GM12878 (cell line): ENCODE data around the gene SCNM1. TPM values are rescaled to one million over a fixed set of nuclear protein-coding genes. Genes with fewer than 3 reads are reported as not detected.

Experiments
- ATAC-seq: fragments of 200-7000 bp; cut with Tn5 transposase; 3 replicates; pipeline ENCODE4 v1.9.1; 2020; ENCODE audit warnings: mild to moderate bottlenecking, moderate library complexity
- BruUV-seq: library from RNA; stranded (reverse); fragments of 400-500 nt; replicated peaks from 2 replicates; lab custom pipeline; 2021; lab: Mats Ljungman, UMichigan
- CTCF ChIA-PET: fragments of 300-600 bp; sonication (Branson Sonifier 250); formaldehyde crosslinking; extraction: SDS; loops from one replicate; lab custom pipeline; 2021; ENCODE audit warnings: inconsistent platforms; lab: Yijun Ruan, JAX
- POLR2A ChIA-PET: fragments of 350-600 bp; formaldehyde crosslinking; extraction: SDS; loops from one replicate; lab custom pipeline; 2021; ENCODE audit warnings: inconsistent platforms; lab: Charles Lee
- RAD21 ChIA-PET: fragments of 300-600 bp; sonication (Branson Sonifier 250); formaldehyde crosslinking; loops from one replicate; lab custom pipeline; 2023; ENCODE audit warnings: antibody characterized with exemption; ENCODE audit not compliant: unreplicated experiment; lab: Charles Lee
- SMC1A ChIA-PET: fragments of 300-600 bp; sonication (Branson Sonifier 250); formaldehyde crosslinking; loops from one replicate; lab custom pipeline; 2023; ENCODE audit not compliant: unreplicated experiment, uncharacterized antibody; lab: Charles Lee
- DNase-seq: peaks from one replicate; pipeline ENCODE4 v3.0.0-alpha.2; 2011; ENCODE audit warnings: low read depth, low spot score
- FAIRE-seq: peaks from 3 replicates; lab custom pipeline; 2011; peaks lifted over from hg19 to GRCh38; lab: Jason Lieb, UNC
- H2AFZ ChIP-seq: 2 replicates; pipeline ENCODE4 v1.6.0; 2011; ENCODE audit warnings: low read depth, low read length, control low read depth; ENCODE audit not compliant: control insufficient read depth
- H3K27ac ChIP-seq: 2 replicates; pipeline ENCODE4 v1.5.1; 2011; ENCODE audit warnings: control low read depth; ENCODE audit not compliant: control insufficient read depth, insufficient read depth
- H3K27me3 ChIP-seq, 2 experiments: replicated peaks in 1 of 2; 2 replicates each; pipeline versions ENCODE4 v1.6.0 to v1.6.1; 2011; ENCODE audit warnings: low read length in 1 of 2; ENCODE audit not compliant: control insufficient read depth in 2 of 2, insufficient read depth in 2 of 2
- H3K36me3 ChIP-seq, 2 experiments: 2 replicates each; pipeline ENCODE4 v1.5.1; 2011; ENCODE audit warnings: low read length in 1 of 2; ENCODE audit not compliant: control insufficient read depth in 2 of 2, insufficient read depth in 2 of 2
- H3K4me1 ChIP-seq: 2 replicates; pipeline ENCODE4 v1.6.1; 2011; ENCODE audit warnings: mild to moderate bottlenecking, low read length, moderate library complexity, mixed read lengths; ENCODE audit not compliant: control insufficient read depth, insufficient read depth
- H3K4me2 ChIP-seq: 2 replicates; pipeline ENCODE4 v1.6.0; 2011; ENCODE audit warnings: control low read depth; ENCODE audit not compliant: control insufficient read depth, insufficient read depth
- H3K4me3 ChIP-seq: fragments of 200-600 bp; sonication (generic); 2 replicates; pipeline ENCODE4 v1.5.1; 2016
- H3K79me2 ChIP-seq: 2 replicates; pipeline ENCODE4 v1.6.0; 2011; ENCODE audit warnings: low read length; ENCODE audit not compliant: control insufficient read depth, insufficient read depth
- H3K9ac ChIP-seq: 2 replicates; pipeline ENCODE4 v1.8.0; 2011; ENCODE audit warnings: low read length, control low read depth, mixed read lengths; ENCODE audit not compliant: control insufficient read depth, insufficient read depth
- H3K9me3 ChIP-seq: replicated peaks from 3 replicates; pipeline ENCODE4 v1.5.1; 2011; ENCODE audit warnings: mild to moderate bottlenecking, low read length; ENCODE audit not compliant: control insufficient read depth, insufficient read depth
- H4K20me1 ChIP-seq: 2 replicates; pipeline ENCODE4 v1.6.0; 2011; ENCODE audit not compliant: control insufficient read depth, insufficient read depth
- ATF7 ChIP-seq: fragments of 450-650 bp; IDR thresholded peaks from 2 replicates; pipeline ENCODE4 v1.6.1; 2016; ENCODE audit warnings: low read depth, mild to moderate bottlenecking
- EP300 ChIP-seq, 2 experiments: fragments of 150-350 bp in 1 of 2; IDR thresholded peaks; 2 replicates each; pipeline ENCODE4 v1.6.1; 2011 to 2012; ENCODE audit warnings: low read depth in 2 of 2, low read length in 2 of 2, borderline replicate concordance in 1 of 2, improper control_type of control experiment in 1 of 2, inconsistent platforms in 1 of 2; ENCODE audit not compliant: control insufficient read depth in 1 of 2
- GABPA ChIP-seq: IDR thresholded peaks from 2 replicates; pipeline ENCODE4 v1.6.1; 2014; ENCODE audit warnings: antibody characterized with exemption, low read depth, mild to moderate bottlenecking, inconsistent platforms
- HCFC1 ChIP-seq: fragments of 150-350 bp; IDR thresholded peaks from 2 replicates; pipeline ENCODE4 v1.6.1; 2014; ENCODE audit warnings: low read length
- JUNB ChIP-seq: IDR thresholded peaks from 2 replicates; pipeline ENCODE4 v1.6.1; 2016; ENCODE audit warnings: antibody characterized with exemption, mild to moderate bottlenecking
- MEF2A ChIP-seq: IDR thresholded peaks from 2 replicates; pipeline ENCODE4 v1.6.1; 2011; ENCODE audit warnings: low read depth, mild to moderate bottlenecking, low read length, moderate library complexity; ENCODE audit not compliant: insufficient read depth
- RB1 ChIP-seq: fragments of 450-650 bp; formaldehyde crosslinking; IDR thresholded peaks from 2 replicates; pipeline ENCODE4 v1.6.1; 2017; ENCODE audit warnings: mild to moderate bottlenecking, borderline replicate concordance
- RFX5 ChIP-seq: IDR thresholded peaks from 2 replicates; pipeline ENCODE4 v1.6.1; 2011; ENCODE audit warnings: low read depth, low read length, improper control_type of control experiment
- WGBS: methylation state at CpG from one replicate; pipeline ENCODE4 v1.1.6; 2016; ENCODE audit warnings: low lambda C conversion rate; ENCODE audit not compliant: insufficient replicate concordance, insufficient coverage; ENCODE audit errors: missing lambda C conversion rate; 5-methylcytosine and 5-hydroxymethylcytosine counted together
- in situ Hi-C: fragments of 300-500 bp; cut with MboI; formaldehyde crosslinking; loops from 9 replicates; pipeline ENCODE4 v1.14.3; 2018; ENCODE audit warnings: mixed read lengths
- intact Hi-C: fragments of 100-400 bp; cut with micrococcal nuclease; formaldehyde crosslinking; loops from one replicate; pipeline ENCODE4 v1.14.2; 2022; ENCODE audit not compliant: unreplicated experiment
- polyA plus RNA-seq, 11 experiments: library from polyadenylated mRNA; depleted of rRNA in 4 of 11; unstranded in 6 of 11; stranded (reverse) in 5 of 11; fragments of >200 nt; fragmentation: Nextera tagmentation in 4 of 11; fragmentation: Illumina TruSeq in 1 of 11; extraction: Ambion mirVana in 4 of 11; extraction: Trizol in 1 of 11; gene quantifications; 1 replicate in 1 of 11; 2 replicates in 10 of 11; pipeline versions ENCODE4 v1.2.1 to v1.2.3, GENCODE V29; 2011 to 2016; ENCODE audit warnings: inconsistent platforms in 2 of 11, missing spikeins in 2 of 11, low read depth in 1 of 11
- total RNA-seq, 4 experiments: library from RNA; depleted of rRNA in 3 of 4; stranded (reverse); fragments of >200 nt in 3 of 4; fragmentation: Illumina TruSeq in 1 of 4; extraction: Trizol in 1 of 4; gene quantifications; 2 replicates each; pipeline versions ENCODE4 v1.2.1 to v1.2.3, GENCODE V29; 2013 to 2021
- TF ChIP-seq, protein P1 (sequence below): fragments of 450-650 bp; IDR thresholded peaks from 2 replicates; pipeline ENCODE4 v1.6.1; 2016; ENCODE audit warnings: mild to moderate bottlenecking, moderate library complexity, borderline replicate concordance
- TF ChIP-seq, protein P2 (sequence below): fragments of 450-650 bp; IDR thresholded peaks from 2 replicates; pipeline ENCODE4 v1.6.1; 2018; ENCODE audit warnings: borderline replicate concordance, mild to moderate bottlenecking; ENCODE audit not compliant: partially characterized antibody
- TF ChIP-seq, protein P3 (sequence below): fragments of 450-650 bp; formaldehyde crosslinking; IDR thresholded peaks from 2 replicates; pipeline ENCODE4 v1.4.0; 2020; ENCODE audit warnings: mild to moderate bottlenecking, moderate library complexity
- TF ChIP-seq, protein P4 (sequence below): IDR thresholded peaks from 2 replicates; pipeline ENCODE4 v1.6.1; 2011; ENCODE audit warnings: mild to moderate bottlenecking, low read depth, low read length, moderate library complexity; ENCODE audit not compliant: insufficient replicate concordance

The SCNM1 gene
- total and polyA plus RNA-seq, 10 of the 15 experiments (the other 5 are each of a cell fraction or from before 2014, with no cell fraction given): 25.8 to 207 (median 76.9) TPM

DNA sequence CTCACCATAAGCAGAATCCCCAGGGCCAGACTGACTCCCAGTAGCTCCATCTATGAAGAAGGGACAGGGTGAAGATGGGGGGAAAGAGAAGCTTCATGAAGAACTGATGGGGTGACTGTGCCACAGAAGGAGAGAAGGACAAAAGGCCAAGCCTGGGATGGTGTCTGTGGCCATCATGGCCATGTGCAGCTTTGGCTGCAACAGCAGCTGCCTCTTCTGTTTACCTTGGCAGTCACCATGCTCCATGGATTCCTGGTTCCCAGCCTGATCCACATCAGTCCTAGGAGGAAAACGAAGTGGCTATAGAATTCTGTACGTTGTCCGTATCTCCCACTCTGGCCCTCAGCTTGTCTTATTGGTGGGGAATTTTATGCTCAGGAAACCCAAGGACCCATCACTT is 31.5 kb upstream of the SCNM1 start:
- ATAC-seq: no peak
- Histone ChIP-seq H3K9ac (no peak overlapping the region), H3K4me3 (no peak overlapping the region), H3K27ac (no peak overlapping the region), H3K79me2 (no peaks in the 10 kb centered on the region), H4K20me1 (no peaks in the 10 kb centered on the region), H3K4me2 (no peak overlapping the region), H3K36me3 (no peaks in the 10 kb centered on the region), H2AFZ (no peak overlapping the region), H3K27me3 (no peaks in the 10 kb centered on the region), H3K9me3 (no peaks in the 10 kb centered on the region), H3K4me1 (peaks cover 8% of the 10 kb centered on the region; the same call in 1 of the 2 replicates)
- ChIA-PET RAD21 (interaction anchor here (1.3 kb wide), 1 partner anchor 34 kb away, joined by 3 read pairs; no protein-coding TSS in a partner anchor), CTCF (interaction anchor here (0.9 to 2.6 kb wide), 4 partner anchors 20 to 35 kb away, joined by 3 to 15 read pairs (median 6); no protein-coding TSS in a partner anchor), POLR2A (no interaction called here), SMC1A (interaction anchor here (0.7 to 1.1 kb wide), 2 partner anchors 8 to 21 kb away, joined by 3 read pairs; no protein-coding TSS in a partner anchor)
- 76% methylated on average over 3 of the region's 3 CpGs for WGBS
- BruUV-seq: no TSS peak
- FAIRE-seq: no peak
- intact Hi-C loops (no loop called here), in situ Hi-C loops (no loop called here)
- no peak for DNase-seq
- no peak for TF ChIP-seq RB1
- TF ChIP-seq, protein P1, sequence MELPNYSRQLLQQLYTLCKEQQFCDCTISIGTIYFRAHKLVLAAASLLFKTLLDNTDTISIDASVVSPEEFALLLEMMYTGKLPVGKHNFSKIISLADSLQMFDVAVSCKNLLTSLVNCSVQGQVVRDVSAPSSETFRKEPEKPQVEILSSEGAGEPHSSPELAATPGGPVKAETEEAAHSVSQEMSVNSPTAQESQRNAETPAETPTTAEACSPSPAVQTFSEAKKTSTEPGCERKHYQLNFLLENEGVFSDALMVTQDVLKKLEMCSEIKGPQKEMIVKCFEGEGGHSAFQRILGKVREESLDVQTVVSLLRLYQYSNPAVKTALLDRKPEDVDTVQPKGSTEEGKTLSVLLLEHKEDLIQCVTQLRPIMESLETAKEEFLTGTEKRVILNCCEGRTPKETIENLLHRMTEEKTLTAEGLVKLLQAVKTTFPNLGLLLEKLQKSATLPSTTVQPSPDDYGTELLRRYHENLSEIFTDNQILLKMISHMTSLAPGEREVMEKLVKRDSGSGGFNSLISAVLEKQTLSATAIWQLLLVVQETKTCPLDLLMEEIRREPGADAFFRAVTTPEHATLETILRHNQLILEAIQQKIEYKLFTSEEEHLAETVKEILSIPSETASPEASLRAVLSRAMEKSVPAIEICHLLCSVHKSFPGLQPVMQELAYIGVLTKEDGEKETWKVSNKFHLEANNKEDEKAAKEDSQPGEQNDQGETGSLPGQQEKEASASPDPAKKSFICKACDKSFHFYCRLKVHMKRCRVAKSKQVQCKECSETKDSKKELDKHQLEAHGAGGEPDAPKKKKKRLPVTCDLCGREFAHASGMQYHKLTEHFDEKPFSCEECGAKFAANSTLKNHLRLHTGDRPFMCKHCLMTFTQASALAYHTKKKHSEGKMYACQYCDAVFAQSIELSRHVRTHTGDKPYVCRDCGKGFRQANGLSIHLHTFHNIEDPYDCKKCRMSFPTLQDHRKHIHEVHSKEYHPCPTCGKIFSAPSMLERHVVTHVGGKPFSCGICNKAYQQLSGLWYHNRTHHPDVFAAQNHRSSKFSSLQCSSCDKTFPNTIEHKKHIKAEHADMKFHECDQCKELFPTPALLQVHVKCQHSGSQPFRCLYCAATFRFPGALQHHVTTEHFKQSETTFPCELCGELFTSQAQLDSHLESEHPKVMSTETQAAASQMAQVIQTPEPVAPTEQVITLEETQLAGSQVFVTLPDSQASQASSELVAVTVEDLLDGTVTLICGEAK: no peak
- TF ChIP-seq, protein P2, sequence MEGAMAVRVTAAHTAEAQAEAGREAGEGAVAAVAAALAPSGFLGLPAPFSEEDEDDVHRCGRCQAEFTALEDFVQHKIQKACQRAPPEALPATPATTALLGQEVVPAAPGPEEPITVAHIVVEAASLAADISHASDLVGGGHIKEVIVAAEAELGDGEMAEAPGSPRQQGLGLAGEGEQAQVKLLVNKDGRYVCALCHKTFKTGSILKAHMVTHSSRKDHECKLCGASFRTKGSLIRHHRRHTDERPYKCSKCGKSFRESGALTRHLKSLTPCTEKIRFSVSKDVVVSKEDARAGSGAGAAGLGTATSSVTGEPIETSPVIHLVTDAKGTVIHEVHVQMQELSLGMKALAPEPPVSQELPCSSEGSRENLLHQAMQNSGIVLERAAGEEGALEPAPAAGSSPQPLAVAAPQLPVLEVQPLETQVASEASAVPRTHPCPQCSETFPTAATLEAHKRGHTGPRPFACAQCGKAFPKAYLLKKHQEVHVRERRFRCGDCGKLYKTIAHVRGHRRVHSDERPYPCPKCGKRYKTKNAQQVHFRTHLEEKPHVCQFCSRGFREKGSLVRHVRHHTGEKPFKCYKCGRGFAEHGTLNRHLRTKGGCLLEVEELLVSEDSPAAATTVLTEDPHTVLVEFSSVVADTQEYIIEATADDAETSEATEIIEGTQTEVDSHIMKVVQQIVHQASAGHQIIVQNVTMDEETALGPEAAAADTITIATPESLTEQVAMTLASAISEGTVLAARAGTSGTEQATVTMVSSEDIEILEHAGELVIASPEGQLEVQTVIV: no peak
- no peak for TF ChIP-seq EP300 (IDR thresholded peaks at IDR 0.05; ENCODE audit: borderline replicate concordance in 1 of 2, control insufficient read depth in 1 of 2, low read depth in 2 of 2, low read length in 2 of 2)
- no peak for TF ChIP-seq ATF7
- TF ChIP-seq JUNB: no peak
- TF ChIP-seq RFX5: no peak
- TF ChIP-seq HCFC1: no peak
- no peak for TF ChIP-seq MEF2A
- no peak for TF ChIP-seq GABPA
- TF ChIP-seq, protein P3, sequence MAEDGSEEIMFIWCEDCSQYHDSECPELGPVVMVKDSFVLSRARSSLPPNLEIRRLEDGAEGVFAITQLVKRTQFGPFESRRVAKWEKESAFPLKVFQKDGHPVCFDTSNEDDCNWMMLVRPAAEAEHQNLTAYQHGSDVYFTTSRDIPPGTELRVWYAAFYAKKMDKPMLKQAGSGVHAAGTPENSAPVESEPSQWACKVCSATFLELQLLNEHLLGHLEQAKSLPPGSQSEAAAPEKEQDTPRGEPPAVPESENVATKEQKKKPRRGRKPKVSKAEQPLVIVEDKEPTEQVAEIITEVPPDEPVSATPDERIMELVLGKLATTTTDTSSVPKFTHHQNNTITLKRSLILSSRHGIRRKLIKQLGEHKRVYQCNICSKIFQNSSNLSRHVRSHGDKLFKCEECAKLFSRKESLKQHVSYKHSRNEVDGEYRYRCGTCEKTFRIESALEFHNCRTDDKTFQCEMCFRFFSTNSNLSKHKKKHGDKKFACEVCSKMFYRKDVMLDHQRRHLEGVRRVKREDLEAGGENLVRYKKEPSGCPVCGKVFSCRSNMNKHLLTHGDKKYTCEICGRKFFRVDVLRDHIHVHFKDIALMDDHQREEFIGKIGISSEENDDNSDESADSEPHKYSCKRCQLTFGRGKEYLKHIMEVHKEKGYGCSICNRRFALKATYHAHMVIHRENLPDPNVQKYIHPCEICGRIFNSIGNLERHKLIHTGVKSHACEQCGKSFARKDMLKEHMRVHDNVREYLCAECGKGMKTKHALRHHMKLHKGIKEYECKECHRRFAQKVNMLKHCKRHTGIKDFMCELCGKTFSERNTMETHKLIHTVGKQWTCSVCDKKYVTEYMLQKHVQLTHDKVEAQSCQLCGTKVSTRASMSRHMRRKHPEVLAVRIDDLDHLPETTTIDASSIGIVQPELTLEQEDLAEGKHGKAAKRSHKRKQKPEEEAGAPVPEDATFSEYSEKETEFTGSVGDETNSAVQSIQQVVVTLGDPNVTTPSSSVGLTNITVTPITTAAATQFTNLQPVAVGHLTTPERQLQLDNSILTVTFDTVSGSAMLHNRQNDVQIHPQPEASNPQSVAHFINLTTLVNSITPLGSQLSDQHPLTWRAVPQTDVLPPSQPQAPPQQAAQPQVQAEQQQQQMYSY: no peak
- TF ChIP-seq, protein P4, sequence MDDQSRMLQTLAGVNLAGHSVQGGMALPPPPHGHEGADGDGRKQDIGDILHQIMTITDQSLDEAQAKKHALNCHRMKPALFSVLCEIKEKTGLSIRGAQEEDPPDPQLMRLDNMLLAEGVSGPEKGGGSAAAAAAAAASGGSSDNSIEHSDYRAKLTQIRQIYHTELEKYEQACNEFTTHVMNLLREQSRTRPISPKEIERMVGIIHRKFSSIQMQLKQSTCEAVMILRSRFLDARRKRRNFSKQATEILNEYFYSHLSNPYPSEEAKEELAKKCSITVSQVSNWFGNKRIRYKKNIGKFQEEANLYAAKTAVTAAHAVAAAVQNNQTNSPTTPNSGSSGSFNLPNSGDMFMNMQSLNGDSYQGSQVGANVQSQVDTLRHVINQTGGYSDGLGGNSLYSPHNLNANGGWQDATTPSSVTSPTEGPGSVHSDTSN: no peak
